Heart right ventricle (tissue), 16 donors: ENCODE data around the gene HMGB2. TPM values are rescaled to one million over a fixed set of nuclear protein-coding genes. Genes with fewer than 3 reads are reported as not detected.

ENCODE experiments used
- ATAC-seq, 8 donors: fragments of 200-7000 bp; cut with Tn5 transposase; one replicate each; pipeline ENCODE4 v1.9.1; 2020; ENCODE audit warnings: mild to moderate bottlenecking in 8 of 8, moderate library complexity in 8 of 8, moderate number of reproducible peaks in 1 of 8
- DNase-seq, 2 donors: peaks; one replicate each; pipeline ENCODE4 v3.0.0-alpha.2; 2020
- H3K27ac ChIP-seq, 10 donors: fragments of 200-600 bp; sonication (generic) in 2 of 10; one replicate each; pipeline versions ENCODE4 v1.5.0 to v1.8.0; 2020 to 2022; ENCODE audit warnings: mild to moderate bottlenecking in 3 of 10
- H3K27me3 ChIP-seq, 7 donors: fragments of 200-600 bp; one replicate each; pipeline ENCODE4 v1.8.0; 2021 to 2022; ENCODE audit warnings: mild to moderate bottlenecking in 2 of 7
- H3K36me3 ChIP-seq, 9 donors: fragments of 200-600 bp; sonication (generic) in 1 of 9; one replicate each; pipeline versions ENCODE4 v1.5.0 to v1.8.0; 2020 to 2022; ENCODE audit warnings: mild to moderate bottlenecking in 2 of 9
- H3K4me1 ChIP-seq, 9 donors: fragments of 200-600 bp; sonication (generic) in 1 of 9; one replicate each; pipeline versions ENCODE4 v1.5.0 to v1.8.0; 2020 to 2022; ENCODE audit warnings: mild to moderate bottlenecking in 4 of 9
- H3K4me3 ChIP-seq, 10 donors: fragments of 200-600 bp; sonication (generic) in 2 of 10; one replicate each; pipeline versions ENCODE4 v1.5.0 to v1.8.0; 2020 to 2022; ENCODE audit warnings: mild to moderate bottlenecking in 7 of 10, moderate library complexity in 2 of 10
- H3K9me3 ChIP-seq, 11 donors: fragments of 200-600 bp in 10 of 11; sonication (generic) in 2 of 11; one replicate each; pipeline versions ENCODE4 v1.5.0 to v1.8.0; 2013 to 2022; ENCODE audit warnings: mild to moderate bottlenecking in 2 of 11, control low read depth in 1 of 11, moderate library complexity in 1 of 11
- CTCF ChIP-seq, 9 donors: fragments of 200-600 bp; sonication (generic) in 2 of 9; IDR thresholded peaks; one replicate each; pipeline versions ENCODE4 v1.5.0 to v1.8.0; 2021 to 2022; ENCODE audit warnings: antibody characterized with exemption in 9 of 9, mild to moderate bottlenecking in 5 of 9, moderate library complexity in 1 of 9
- WGBS, 2 donors: extraction: QIAGEN DNeasy Blood & Tissue Kit; methylation state at CpG; one replicate each; pipeline ENCODE4 v1.1.7; 2013; ENCODE audit warnings: inconsistent platforms in 1 of 2; 5-methylcytosine and 5-hydroxymethylcytosine counted together
- intact Hi-C, 10 donors: fragments of 100-400 bp; cut with DNase I; formaldehyde crosslinking; loops; one replicate each; pipeline versions ENCODE4 v1.11.1 to v1.14.2; 2022
- polyA plus RNA-seq, 2 donors: library from polyadenylated mRNA; stranded (reverse); fragments of 200-250 nt; gene quantifications; one replicate each; pipeline ENCODE4 v1.2.3, GENCODE V29; 2013
- total RNA-seq, 10 donors: library from RNA; stranded (reverse); fragmentation: NEBNext Ultra II Directional in 3 of 10; extraction: Animal tissue kit (Norgen Biotek cat#: 25700) in 3 of 10; gene quantifications; one replicate each; pipeline versions ENCODE4 v1.2.1 to v1.2.4, GENCODE V29; 2021 to 2023
- donor health status: Arrhythmogenic right ventricular cardiomyopathy.
- donor health status: ischemic (EF 13 %, LVEDD 7.1; RV severe dilation, severe dysfunction).
- donor health status: healthy with polysubstance abuse.
- donor health status: DM: no; HTN: yes; CAD: no.
- donor health status: DM: no; HTN: no; CAD: no.
- donor health status: ischemic (EF 25% LVEDD 6.9; RV normal size, moderate dysfunction).
- donor health status: ischemic (EF 25% LVEDD 5.7; RV mildly dilated, moderate dysfunction).
- donor health status: healthy.
- donor health status: DM: yes; HTN: yes; CAD: no.
- donor health status: Ischemic cardiomyopathy.
- donor health status: ischemic (EF 35%, LVEDD 5.7; RV mildly dilated, moderate dysfunction).
- donor health status: nonischemic (EF 11% LVEDD 7.7; RV severe dilation, severe dysfunction).
- donor health status: DM: yes; HTN: yes; CAD: no.
- donor health status: PGD.
- donor health status: ischemic (EF 29% LVEDD 5.4; RV normal size, mild dysfunction).
- donor health status: nonischemic (EF 23%, LVEDD 6.1; RV moderate dilation, normal function).

Gene HMGB2
- total and polyA plus RNA-seq, 12 donors: 27.3 to 97.6 (median 49.8) TPM

- no peaks in the 10 kb centered on the region for H3K9me3 ChIP-seq
- TF ChIP-seq CTCF (IDR thresholded peaks at IDR 0.05): no peak
- WGBS, 2 donors: 27 to 42% methylated on average over 2 of the region's 2 CpGs
- H3K4me3 ChIP-seq: no peak overlapping the region
- no peak overlapping the region for H3K27ac ChIP-seq
- peaks cover 0 to 35% (median 28%) of the 10 kb centered on the region in 9 donors for H3K4me1 ChIP-seq
- intact Hi-C loops: no loop called here
- DNase-seq (no peak), ATAC-seq (no peak)
- H3K36me3 ChIP-seq: peaks cover 0 to 5% (median 0%) of the 10 kb centered on the region in 9 donors
- H3K27me3 ChIP-seq: no peaks in the 10 kb centered on the region
These were observed 31.3 kb upstream of the HMGB2 start for GRCh38 chr4:173365359-173365996.

- ATAC-seq: no peak
- no peak for TF ChIP-seq CTCF (IDR thresholded peaks at IDR 0.05)
- no peak overlapping the region for H3K27ac ChIP-seq
- no peak for DNase-seq
- no peaks in the 10 kb centered on the region for H3K27me3 ChIP-seq
- WGBS, 2 donors: 89 to 90% methylated on average over 3 of the region's 3 CpGs
- H3K36me3 ChIP-seq: peaks cover 0 to 5% (median 0%) of the 10 kb centered on the region in 9 donors
- intact Hi-C loops: no loop called here
- H3K4me1 ChIP-seq: peaks cover 0 to 19% (median 13%) of the 10 kb centered on the region in 9 donors
- H3K4me3 ChIP-seq: no peak overlapping the region
- H3K9me3 ChIP-seq: no peaks in the 10 kb centered on the region
These were observed 28.5 kb upstream of the HMGB2 start for GRCh38 chr4:173362666-173363065.

GRCh38 chr4:173360587-173361221 is 26.5 kb upstream of the HMGB2 start:
- intact Hi-C loops: no loop called here
- TF ChIP-seq CTCF (IDR thresholded peaks at IDR 0.05): peak in 6 of 9 donors; percentile 28 to 56 (median 44)
- ATAC-seq: peak in 2 of 8 donors; percentile 39 to 53
- no peaks in the 10 kb centered on the region for H3K27me3 ChIP-seq
- H3K4me3 ChIP-seq: no peak overlapping the region
- peaks cover 0 to 6% (median 0%) of the 10 kb centered on the region in 9 donors for H3K4me1 ChIP-seq
- WGBS, 2 donors: 55 to 62% methylated on average over 5 of the region's 5 CpGs
- DNase-seq: no peak
- no peaks in the 10 kb centered on the region for H3K9me3 ChIP-seq
- H3K36me3 ChIP-seq: peaks cover 0 to 5% (median 0%) of the 10 kb centered on the region in 9 donors
- no peak overlapping the region for H3K27ac ChIP-seq

- no peak for TF ChIP-seq CTCF (IDR thresholded peaks at IDR 0.05)
- peaks cover 0 to 3% (median 0%) of the 10 kb centered on the region in 9 donors for H3K4me1 ChIP-seq
- no peak overlapping the region for H3K27ac ChIP-seq
- intact Hi-C loops: no loop called here
- H3K4me3 ChIP-seq: no peak overlapping the region
- WGBS, 2 donors: 71 to 78% methylated on average over 2 of the region's 2 CpGs
- H3K36me3 ChIP-seq: no peaks in the 10 kb centered on the region
- H3K9me3 ChIP-seq: no peaks in the 10 kb centered on the region
- no peaks in the 10 kb centered on the region for H3K27me3 ChIP-seq
- no peak for ATAC-seq
- no peak for DNase-seq
These were observed 23.8 kb upstream of the HMGB2 start for GRCh38 chr4:173357939-173358338.
